ENCODE measurements around the gene TRABD2B.

GRCh38 chr1:47828978-47829377, 168.2 kb downstream of the TRABD2B start:
- TF ChIP-seq CTCF (IDR thresholded peaks at IDR 0.05; ENCODE audit: low read depth, low read length, missing input control) (no peak), FOXA1 (IDR thresholded peaks at IDR 0.05) (no peak), ATF3 (IDR thresholded peaks at IDR 0.05) (no peak), YY1 (IDR thresholded peaks at IDR 0.05) (no peak), REST (IDR thresholded peaks at IDR 0.05) (no peak), RAD21 (IDR thresholded peaks at IDR 0.05) (no peak), MAX (IDR thresholded peaks at IDR 0.05) (no peak), RXRA (IDR thresholded peaks at IDR 0.05) (no peak), ZBTB33 (IDR thresholded peaks at IDR 0.05) (no peak), JUND (IDR thresholded peaks at IDR 0.05) (no peak), SP1 (IDR thresholded peaks at IDR 0.05) (no peak)
